Endothelial cell of umbilical vein (primary cell): ENCODE results near the gene CHKB. TPM values are rescaled to one million over a fixed set of nuclear protein-coding genes. Genes with fewer than 3 reads are reported as not detected.

ENCODE experiments used
- BruUV-seq: library from RNA; stranded (reverse); fragments of 400-500 nt; replicated peaks from 2 replicates; lab custom pipeline; 2021; lab: Mats Ljungman, UMichigan
- CTCF ChIA-PET: fragments of 300-600, 350-600 bp; sonication (Branson Sonifier 250); formaldehyde crosslinking; loops from one replicate; lab custom pipeline; 2021; ENCODE audit warnings: antibody characterized with exemption, inconsistent platforms; lab: Charles Lee
- POLR2A ChIA-PET: fragments of 300-600, 350-600 bp; sonication (Branson Sonifier 250); formaldehyde crosslinking; loops from one replicate; lab custom pipeline; 2021; ENCODE audit warnings: antibody characterized with exemption, inconsistent platforms; lab: Charles Lee
- DNase-seq: peaks from one replicate; pipeline ENCODE4 v3.0.0-alpha.2; 2011; ENCODE audit warnings: low read depth, low spot score
- FAIRE-seq: peaks from 2 replicates; lab custom pipeline; 2011; peaks lifted over from hg19 to GRCh38; lab: Jason Lieb, UNC
- H2AFZ ChIP-seq: 2 replicates; pipeline ENCODE4 v1.6.0; 2012; ENCODE audit warnings: low read depth, low read length, control low read depth, inconsistent platforms
- H3K27ac ChIP-seq: 2 replicates; pipeline ENCODE4 v1.5.1; 2011; ENCODE audit warnings: low read depth, mild to moderate bottlenecking, control low read depth, low read length, moderate library complexity; ENCODE audit not compliant: insufficient read depth
- H3K27me3 ChIP-seq, 2 experiments: 2 replicates each; pipeline versions ENCODE4 v1.6.0 to v1.6.1; 2011; ENCODE audit warnings: low read length in 2 of 2, mixed read lengths in 1 of 2; ENCODE audit not compliant: control insufficient read depth in 2 of 2, insufficient read depth in 2 of 2
- H3K36me3 ChIP-seq, 2 experiments: 2 replicates in 1 of 2; 3 replicates in 1 of 2; pipeline ENCODE4 v1.5.1; 2011; ENCODE audit warnings: low read length in 2 of 2, mild to moderate bottlenecking in 1 of 2, moderate library complexity in 1 of 2; ENCODE audit not compliant: control insufficient read depth in 2 of 2, insufficient read depth in 2 of 2; ENCODE audit errors: extremely low read depth in 1 of 2
- H3K4me1 ChIP-seq: 3 replicates; pipeline ENCODE4 v1.5.1; 2011; ENCODE audit warnings: mild to moderate bottlenecking, low read length; ENCODE audit not compliant: control insufficient read depth, insufficient read depth; ENCODE audit errors: extremely low read depth
- H3K4me2 ChIP-seq: 2 replicates; pipeline ENCODE4 v1.6.1; 2011; ENCODE audit warnings: low read length, control low read depth, mixed read lengths; ENCODE audit not compliant: insufficient read depth
- H3K4me3 ChIP-seq, 3 experiments: fragments of 200-600 bp in 1 of 3; sonication (generic), shearing (Covaris generic) in 1 of 3; replicated peaks in 1 of 3; 2 replicates each; pipeline ENCODE4 v1.5.1; 2011 to 2016; ENCODE audit warnings: control low read depth in 3 of 3, low read length in 3 of 3, mild to moderate bottlenecking in 2 of 3, inconsistent platforms in 1 of 3, low read depth in 1 of 3, moderate library complexity in 1 of 3; ENCODE audit not compliant: insufficient read depth in 1 of 3
- H3K79me2 ChIP-seq: 2 replicates; pipeline ENCODE4 v1.6.0; 2012; ENCODE audit warnings: low read length, inconsistent platforms; ENCODE audit not compliant: control insufficient read depth, insufficient read depth
- H3K9ac ChIP-seq: replicated peaks from 2 replicates; pipeline ENCODE3; 2011; ENCODE audit warnings: low read length, control low read depth; ENCODE audit not compliant: insufficient read depth; ENCODE audit errors: extremely low read depth
- H3K9me1 ChIP-seq: replicated peaks from 3 replicates; pipeline ENCODE4 v1.6.0; 2011; ENCODE audit warnings: mild to moderate bottlenecking, low read length; ENCODE audit not compliant: control insufficient read depth, insufficient read depth; ENCODE audit errors: extremely low read depth
- H3K9me3 ChIP-seq: replicated peaks from 2 replicates; pipeline ENCODE4 v1.5.1; 2012; ENCODE audit warnings: low read length, inconsistent platforms; ENCODE audit not compliant: control insufficient read depth, insufficient read depth
- H4K20me1 ChIP-seq: replicated peaks from 2 replicates; pipeline ENCODE3; 2011; ENCODE audit warnings: mild to moderate bottlenecking, low read length; ENCODE audit not compliant: control insufficient read depth, insufficient read depth; ENCODE audit errors: extremely low read depth
- EZH2 ChIP-seq: IDR thresholded peaks from 2 replicates; pipeline ENCODE4 v1.6.1; 2012; ENCODE audit warnings: borderline replicate concordance, low read depth, mild to moderate bottlenecking, moderate library complexity, low read length, inconsistent platforms; ENCODE audit not compliant: severe bottlenecking
- GATA2 ChIP-seq: IDR thresholded peaks from 2 replicates; pipeline ENCODE4 v1.7.0; 2011; ENCODE audit warnings: low read depth, mild to moderate bottlenecking, moderate library complexity, mixed read lengths, low read length; ENCODE audit not compliant: insufficient read length, insufficient read depth
- JUN ChIP-seq: IDR thresholded peaks from 2 replicates; pipeline ENCODE4 v1.6.1; 2011; ENCODE audit warnings: borderline replicate concordance, low read depth; ENCODE audit not compliant: insufficient read length, insufficient read depth
- MAX ChIP-seq: IDR thresholded peaks from 2 replicates; pipeline ENCODE4 v1.6.1; 2011; ENCODE audit not compliant: insufficient read depth, insufficient read length
- MYC ChIP-seq: IDR thresholded peaks from one replicate; pipeline ENCODE4 v1.6.1; 2011; ENCODE audit warnings: mild to moderate bottlenecking, low read depth, low read length
- POLR2A ChIP-seq: IDR thresholded peaks from 2 replicates; pipeline ENCODE4 v1.6.1; 2012; ENCODE audit warnings: low read depth, mild to moderate bottlenecking, control low read depth, low read length
- dilution Hi-C: fragments of 300-500 bp; cut with MboI; formaldehyde crosslinking; loops from one replicate; pipeline ENCODE4 v1.15.0; 2019; ENCODE audit warnings: low sequenced_read_pairs; ENCODE audit not compliant: extremely low pct_ligation_motif_present
- intact Hi-C: fragments of 100-400 bp; cut with micrococcal nuclease; formaldehyde crosslinking; loops from one replicate; pipeline ENCODE4 v1.10.0; 2022
- polyA plus RNA-seq, 4 experiments: library from polyadenylated mRNA; depleted of rRNA in 3 of 4; stranded (reverse) in 3 of 4; unstranded in 1 of 4; fragments of >200 nt; gene quantifications; 2 replicates each; pipeline versions ENCODE4 v1.2.1 to v1.2.3, GENCODE V29; 2011 to 2012; ENCODE audit warnings: missing spikeins in 1 of 4
- total RNA-seq: library from RNA; stranded (reverse); gene quantifications from 2 replicates; pipeline ENCODE4 v1.2.3, GENCODE V29; 2021

CHKB gene
- total and polyA plus RNA-seq, 2 donors (not counting 3 experiments of a cell fraction or from before 2014, with no cell fraction given) = 62.4 to 70.6 TPM

- H3K79me2 ChIP-seq = peaks cover 7% of the 10 kb centered on the region
- CTCF ChIA-PET = interaction anchor here (1.0 to 5.2 kb wide), 7 partner anchors 11 to 114 kb away, joined by 3 to 91 read pairs (median 5); no protein-coding TSS in a partner anchor
- H3K4me2 ChIP-seq = no peak overlapping the region
- H3K9me3 ChIP-seq = no peaks in the 10 kb centered on the region
- DNase-seq (no peak), FAIRE-seq (no peak)
- dilution Hi-C loops (no loop called here), intact Hi-C loops (loop anchor here (1.0 to 5.0 kb wide), 3 partner anchors 43 to 114 kb away; partner anchors contain the start of gene SHANK3)
- peaks cover 0 to 7% of the 10 kb centered on the region in 2 experiments for H3K36me3 ChIP-seq
- H3K9me1 ChIP-seq = no peaks in the 10 kb centered on the region
- no peak overlapping the region for H3K4me3 ChIP-seq
- no peaks in the 10 kb centered on the region for H4K20me1 ChIP-seq
- POLR2A ChIA-PET = no interaction called here
- BruUV-seq = no TSS peak
- H3K27me3 ChIP-seq = no peaks in the 10 kb centered on the region
- H3K4me1 ChIP-seq = peaks cover 6% of the 10 kb centered on the region
- H3K9ac ChIP-seq = no peak overlapping the region
- H2AFZ ChIP-seq = no peak overlapping the region
- no peak for TF ChIP-seq MAX
- TF ChIP-seq JUN = no peak
- TF ChIP-seq MYC = no peak
- TF ChIP-seq EZH2 = no peak
- TF ChIP-seq GATA2 = no peak
- TF ChIP-seq POLR2A = no peak
- no peak overlapping the region for H3K27ac ChIP-seq
These were observed 5.6 kb downstream of the CHKB start for GRCh38 chr22:50576806-50577696.
